ENCODE data around the gene STARD6. TPM values are rescaled to one million over a fixed set of nuclear protein-coding genes. Genes with fewer than 3 reads are reported as not detected.
"Not testable (repeated sequence)": the region's sequence is repeated elsewhere in the genome, so short reads cannot be mapped to it uniquely, and the experiment has no call there.

STARD6 gene
- total RNA-seq, 1 experiment from 2014 or later = not detected

GRCh38 chr18:54323970-54324369 lies 33.7 kb downstream of the STARD6 start:
- CTCF ChIA-PET = no interaction called here
- no TSS peak for BruUV-seq (replicated peaks)
- no peak for DNase-seq
- no peak for TF ChIP-seq CTCF (conservative IDR thresholded peaks at IDR 0.05)
- no peak for TF ChIP-seq EZH2 (IDR thresholded peaks at IDR 0.05; ENCODE audit: low read depth)
- no peak overlapping the region for H3K4me2 ChIP-seq
- no peak overlapping the region for H3K27ac ChIP-seq
- POLR2A ChIA-PET (ENCODE audit: unreplicated experiment) = no interaction called here
- H3K27me3 ChIP-seq (ENCODE audit: insufficient read depth, low read depth) = no peaks in the 10 kb centered on the region
- no peaks in the 10 kb centered on the region for H4K20me1 ChIP-seq (ENCODE audit: insufficient read depth)
- intact Hi-C loops (cut with micrococcal nuclease; ENCODE audit: unreplicated experiment) = no loop called here
- H3K4me1 ChIP-seq (replicated peaks; ENCODE audit: insufficient read depth) = no peaks in the 10 kb centered on the region
- no peak overlapping the region for H2AFZ ChIP-seq
- no peaks in the 10 kb centered on the region for H3K79me2 ChIP-seq (ENCODE audit: low read depth)
- no peaks in the 10 kb centered on the region for H3K9me2 ChIP-seq (ENCODE audit: insufficient read depth)
- H3K4me3 ChIP-seq = no peak overlapping the region
- H3F3A ChIP-seq (ENCODE audit: insufficient read depth, low read depth) = no peaks in the 10 kb centered on the region
- no peaks in the 10 kb centered on the region for H3K36me3 ChIP-seq (ENCODE audit: low read depth)
- no peaks in the 10 kb centered on the region for H3K9me3 ChIP-seq (ENCODE audit: insufficient read depth, low read depth)

DNA sequence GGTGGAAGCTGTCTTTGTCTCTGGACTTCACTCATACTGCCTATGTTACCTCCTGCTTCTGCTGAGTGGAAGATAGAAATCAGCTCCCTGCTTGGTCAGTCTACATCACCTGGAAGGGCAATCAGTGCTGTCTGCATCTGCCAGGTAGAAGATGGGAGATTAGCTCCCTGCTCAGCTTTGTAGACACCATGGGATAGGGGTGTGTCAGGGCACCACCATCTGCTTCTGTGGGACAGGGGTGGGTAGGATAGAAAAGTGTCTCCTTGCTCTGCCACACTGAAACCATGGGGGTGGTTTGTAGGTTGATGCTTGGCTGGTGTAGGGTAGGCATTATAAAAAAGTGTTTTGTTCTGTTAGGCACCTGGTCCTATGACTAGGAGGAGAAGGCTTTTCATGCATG lies 34.1 kb downstream of the STARD6 start:
- POLR2A ChIA-PET (ENCODE audit: unreplicated experiment) = no interaction called here

DNA sequence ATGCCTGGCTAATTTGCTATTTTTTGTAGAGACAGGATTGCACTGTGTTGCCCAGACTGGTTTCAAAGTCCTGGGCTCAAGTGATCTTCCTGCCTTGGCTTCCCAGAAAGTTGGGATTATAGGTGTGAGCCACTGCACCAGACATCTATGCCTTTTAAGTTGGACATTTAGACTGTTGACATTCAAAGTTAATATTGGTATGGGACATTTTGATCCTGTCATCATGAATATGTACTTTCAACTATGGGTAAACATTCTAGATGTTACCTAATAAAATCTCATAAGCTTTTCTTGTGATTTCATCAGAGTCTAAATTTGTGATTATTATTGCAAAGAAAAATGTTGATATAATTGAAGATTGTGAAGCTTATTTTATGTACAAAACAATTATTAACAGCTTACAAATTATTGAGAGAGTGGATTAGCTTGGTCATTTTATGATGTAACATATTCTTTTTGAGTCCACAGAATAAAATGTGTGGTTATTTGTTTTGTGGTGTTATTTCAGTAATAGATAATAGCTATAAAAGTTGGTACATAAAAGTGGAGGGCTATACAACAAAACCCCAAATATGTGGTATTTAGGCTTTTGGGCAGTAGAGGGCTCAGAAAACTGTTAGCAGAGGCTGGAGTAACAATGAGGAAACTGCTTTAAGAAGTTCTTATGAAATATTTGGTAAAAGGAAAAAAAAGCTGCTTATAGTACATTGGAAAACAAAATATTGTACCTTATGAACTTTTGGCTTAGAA lies 41.4 kb downstream of the STARD6 start:
- intact Hi-C loops (cut with micrococcal nuclease; ENCODE audit: unreplicated experiment) = no loop called here
- TF ChIP-seq CTCF (conservative IDR thresholded peaks at IDR 0.05) (no peak), EZH2 (IDR thresholded peaks at IDR 0.05; ENCODE audit: low read depth) (no peak)
- POLR2A ChIA-PET (ENCODE audit: unreplicated experiment) = no interaction called here
- no peaks in the 10 kb centered on the region for H4K20me1 ChIP-seq (ENCODE audit: insufficient read depth)
- H3K9me3 ChIP-seq (ENCODE audit: insufficient read depth, low read depth) = no peaks in the 10 kb centered on the region
- no peaks in the 10 kb centered on the region for H3K9me2 ChIP-seq (ENCODE audit: insufficient read depth)
- peaks cover 13% of the 10 kb centered on the region; the same call in 1 of the 2 replicates for H3K4me1 ChIP-seq (replicated peaks; ENCODE audit: insufficient read depth)
- CTCF ChIA-PET = no interaction called here
- H3K79me2 ChIP-seq (ENCODE audit: low read depth) = no peaks in the 10 kb centered on the region
- no peak overlapping the region for H3K4me3 ChIP-seq
- H3F3A ChIP-seq (ENCODE audit: insufficient read depth, low read depth) = peaks cover 4% of the 10 kb centered on the region; the same call in 1 of the 2 replicates
- H3K27me3 ChIP-seq (ENCODE audit: insufficient read depth, low read depth) = no peaks in the 10 kb centered on the region
- DNase-seq = peak in 1 of 2 experiments; percentile 68
- H3K36me3 ChIP-seq (ENCODE audit: low read depth) = no peaks in the 10 kb centered on the region
- H3K27ac ChIP-seq = peak overlapping the region; percentile 30; the same call in 1 of the 2 replicates
- no TSS peak for BruUV-seq (replicated peaks)
- H2AFZ ChIP-seq = no peak overlapping the region
- 0 out of 2 replicates have a peak overlapping the region, but pooled peaks have one; percentile 11 for H3K4me2 ChIP-seq

More for the DNA sequence above, 34.1 kb downstream of the STARD6 start:
- BruUV-seq (replicated peaks) = no TSS peak
- Histone ChIP-seq H3K4me2 (no peak overlapping the region), H3K27me3 (ENCODE audit: insufficient read depth, low read depth) (no peaks in the 10 kb centered on the region), H3K9me3 (ENCODE audit: insufficient read depth, low read depth) (no peaks in the 10 kb centered on the region), H3K4me1 (replicated peaks; ENCODE audit: insufficient read depth) (no peaks in the 10 kb centered on the region), H3K4me3 (no peak overlapping the region), H3K27ac (no peak overlapping the region), H3K79me2 (ENCODE audit: low read depth) (no peaks in the 10 kb centered on the region), H3K9me2 (ENCODE audit: insufficient read depth) (no peaks in the 10 kb centered on the region), H3K36me3 (ENCODE audit: low read depth) (no peaks in the 10 kb centered on the region), H4K20me1 (ENCODE audit: insufficient read depth) (no peaks in the 10 kb centered on the region), H2AFZ (no peak overlapping the region), H3F3A (ENCODE audit: insufficient read depth, low read depth) (no peaks in the 10 kb centered on the region)
- CTCF ChIA-PET = no interaction called here
- DNase-seq = no peak
- intact Hi-C loops (cut with micrococcal nuclease; ENCODE audit: unreplicated experiment) = no loop called here
- TF ChIP-seq CTCF (conservative IDR thresholded peaks at IDR 0.05) = no peak
- TF ChIP-seq EZH2 (IDR thresholded peaks at IDR 0.05; ENCODE audit: low read depth) = no peak

GRCh38 chr18:54309564-54309963 lies 48.1 kb downstream of the STARD6 start:
- H3K9me2 ChIP-seq (ENCODE audit: insufficient read depth); POLR2A ChIA-PET (ENCODE audit: unreplicated experiment); H3K27ac ChIP-seq; H3K9me3 ChIP-seq (ENCODE audit: insufficient read depth, low read depth); H3K4me1 ChIP-seq (replicated peaks; ENCODE audit: insufficient read depth); BruUV-seq (replicated peaks); DNase-seq; H3K4me2 ChIP-seq; H3K4me3 ChIP-seq; H3F3A ChIP-seq (ENCODE audit: insufficient read depth, low read depth); H3K79me2 ChIP-seq (ENCODE audit: low read depth); CTCF ChIA-PET; H3K36me3 ChIP-seq (ENCODE audit: low read depth); H4K20me1 ChIP-seq (ENCODE audit: insufficient read depth); intact Hi-C loops (cut with micrococcal nuclease; ENCODE audit: unreplicated experiment); H3K27me3 ChIP-seq (ENCODE audit: insufficient read depth, low read depth); H2AFZ ChIP-seq: not testable (repeated sequence)
